ENCODE measurements around the gene NT5M.

The NT5M gene

GRCh38 chr17:17367931-17368330, 64.8 kb downstream of the NT5M start:
- in situ Hi-C loops (cut with HindIII; ENCODE audit: low sequenced_read_pairs), result loop anchor here (25.0 kb wide), 1 partner anchor 219 kb away; the partner anchor contains the start of gene PEMT
- no peak overlapping the region for H3K4me3 ChIP-seq (ENCODE audit: low read depth, low read length)
- DNase-seq (ENCODE audit: low read depth), result no peak
- TF ChIP-seq CTCF (IDR thresholded peaks at IDR 0.05; ENCODE audit: low read depth, low read length, missing control alignments), result no peak

GRCh38 chr17:17370711-17371110, 67.5 kb downstream of the NT5M start:
- in situ Hi-C loops (cut with HindIII; ENCODE audit: low sequenced_read_pairs), result loop anchor here (25.0 kb wide), 1 partner anchor 217 kb away; the partner anchor contains the start of gene PEMT
- H3K4me3 ChIP-seq (ENCODE audit: low read depth, low read length), result no peak overlapping the region
- DNase-seq (ENCODE audit: low read depth), result no peak
- TF ChIP-seq CTCF (IDR thresholded peaks at IDR 0.05; ENCODE audit: low read depth, low read length, missing control alignments), result no peak

- no peak overlapping the region for H3K4me3 ChIP-seq (ENCODE audit: low read depth, low read length)
- DNase-seq (ENCODE audit: low read depth), result no peak
- in situ Hi-C loops (cut with HindIII; ENCODE audit: low sequenced_read_pairs), result loop anchor here (25.0 kb wide), 1 partner anchor 214 kb away; the partner anchor contains the start of gene PEMT
- no peak for TF ChIP-seq CTCF (IDR thresholded peaks at IDR 0.05; ENCODE audit: low read depth, low read length, missing control alignments)
Measured at GRCh38 chr17:17372856-17373520, 69.8 kb downstream of the NT5M start.

GRCh38 chr17:17375841-17376240, 72.7 kb downstream of the NT5M start:
- in situ Hi-C loops (cut with HindIII; ENCODE audit: low sequenced_read_pairs), result no loop called here
- no peak for TF ChIP-seq CTCF (IDR thresholded peaks at IDR 0.05; ENCODE audit: low read depth, low read length, missing control alignments)
- DNase-seq (ENCODE audit: low read depth), result no peak
- no peak overlapping the region for H3K4me3 ChIP-seq (ENCODE audit: low read depth, low read length)

- TF ChIP-seq CTCF (IDR thresholded peaks at IDR 0.05; ENCODE audit: low read depth, low read length, missing control alignments), result no peak
- in situ Hi-C loops (cut with HindIII; ENCODE audit: low sequenced_read_pairs), result no loop called here
- no peak for DNase-seq (ENCODE audit: low read depth)
- no peak overlapping the region for H3K4me3 ChIP-seq (ENCODE audit: low read depth, low read length)
Measured at GRCh38 chr17:17376362-17376761, 73.2 kb downstream of the NT5M start.

GRCh38 chr17:17377071-17377967, 74.1 kb downstream of the NT5M start:
- TF ChIP-seq CTCF (IDR thresholded peaks at IDR 0.05; ENCODE audit: low read depth, low read length, missing control alignments), result no peak
- no peak for DNase-seq (ENCODE audit: low read depth)
- no peak overlapping the region for H3K4me3 ChIP-seq (ENCODE audit: low read depth, low read length)
- in situ Hi-C loops (cut with HindIII; ENCODE audit: low sequenced_read_pairs), result no loop called here

Measured in astrocyte of the cerebellum (primary cell).